HG03097 (cell line): ENCODE results near the gene PTCD1.

Source experiments
- ATAC-seq: cut with Tn5 transposase; IDR thresholded peaks from one replicate; pipeline ENCODE4 v1.9.1; 2021; ENCODE audit not compliant: unreplicated experiment, low FRiP score

PTCD1 gene

DNA sequence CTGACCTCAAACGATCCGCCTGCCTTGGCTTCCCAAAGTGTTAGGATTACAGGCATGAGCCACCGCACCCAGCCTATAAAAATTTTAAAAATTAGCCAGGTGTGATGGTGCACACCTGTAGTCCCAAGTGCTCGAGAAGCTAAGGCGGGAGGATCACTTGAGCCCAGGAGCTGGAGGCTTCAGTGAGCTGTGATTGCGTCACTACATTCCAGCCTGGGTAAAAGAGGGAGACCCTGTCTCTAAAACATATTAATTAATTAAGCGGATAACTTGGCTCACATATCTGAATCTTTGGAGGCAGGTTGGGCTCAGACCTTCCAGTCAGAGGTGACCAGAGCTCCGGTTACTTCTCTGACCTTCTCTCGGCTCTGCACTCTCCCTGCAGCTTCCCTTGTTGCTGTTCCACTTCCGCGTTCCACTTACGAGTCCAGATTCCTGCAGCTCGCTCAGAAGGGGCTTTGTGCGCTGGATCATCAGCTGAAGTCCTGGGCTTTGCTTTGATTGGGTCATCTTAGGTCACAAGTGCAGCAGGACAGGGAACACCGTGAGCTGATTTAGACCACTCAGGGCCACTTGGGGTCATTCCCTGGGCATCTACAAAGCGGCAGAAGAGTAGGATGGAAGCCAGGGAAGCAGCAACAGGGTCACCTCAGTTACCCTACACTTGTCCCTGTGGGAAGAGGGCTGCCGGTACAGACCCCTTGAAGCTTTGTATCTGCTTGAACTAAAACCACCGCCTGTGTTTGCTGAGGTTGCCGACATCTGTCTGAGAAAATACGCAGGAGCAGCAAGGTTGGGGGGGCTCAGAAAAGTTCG lies 66.1 kb downstream of the PTCD1 start:
- ATAC-seq = no peak

DNA sequence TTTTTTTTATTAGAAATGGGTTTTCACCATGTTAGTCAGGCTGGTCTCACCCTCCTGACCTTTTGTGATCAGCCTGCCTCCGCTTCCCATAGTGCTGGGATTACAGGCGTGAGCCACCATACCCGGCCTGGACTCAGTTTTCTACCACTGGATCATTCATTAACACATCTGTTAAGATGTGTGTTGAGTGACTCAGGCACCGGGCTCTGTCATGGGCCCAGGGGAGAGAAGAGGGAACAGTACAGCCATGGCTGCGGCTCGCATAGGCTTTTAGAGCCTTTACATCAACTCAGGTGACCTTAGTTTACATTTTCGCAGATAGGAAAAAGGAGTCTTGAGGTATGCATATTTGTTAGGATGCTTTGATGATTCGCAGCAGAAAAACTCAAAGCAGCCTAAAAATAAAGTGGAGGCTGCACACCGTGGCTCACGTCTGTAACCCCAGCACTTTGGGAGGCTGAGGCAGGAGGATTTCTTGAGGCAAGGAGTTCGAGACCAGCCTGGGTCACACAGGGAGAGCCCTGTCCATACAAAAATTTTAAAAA lies 67.2 kb downstream of the PTCD1 start:
- no peak for ATAC-seq

DNA sequence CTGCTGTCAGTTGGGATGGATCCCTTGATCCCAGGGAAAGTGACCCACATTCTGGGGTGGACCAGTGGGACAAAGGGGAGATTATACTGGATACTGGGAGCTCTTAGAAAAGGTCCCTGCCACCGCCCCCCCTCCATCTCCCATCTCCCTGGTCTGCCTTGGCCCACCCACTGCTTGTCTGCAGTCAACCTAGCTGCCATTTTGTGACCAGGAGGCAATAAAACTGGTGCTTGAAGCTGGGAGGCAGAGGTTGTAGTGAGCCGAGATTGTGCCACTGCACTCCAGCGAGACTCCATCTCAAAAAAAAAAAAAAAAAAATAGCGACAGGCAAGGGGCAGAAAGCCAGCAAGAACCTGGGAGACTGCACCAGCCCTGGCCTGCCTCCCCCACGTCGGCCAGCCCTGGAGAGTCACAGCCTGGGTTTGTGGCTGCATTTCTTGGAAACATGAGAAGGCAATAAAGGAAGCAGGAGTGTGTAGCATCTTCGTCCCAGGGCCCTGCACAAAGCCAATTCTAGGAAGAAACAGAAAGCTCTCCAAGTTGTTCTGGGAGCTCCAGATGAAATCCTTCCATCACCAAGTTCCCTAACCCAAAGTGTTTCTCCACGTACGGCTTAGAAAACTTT lies 68.7 kb downstream of the PTCD1 start:
- ATAC-seq = no peak

DNA sequence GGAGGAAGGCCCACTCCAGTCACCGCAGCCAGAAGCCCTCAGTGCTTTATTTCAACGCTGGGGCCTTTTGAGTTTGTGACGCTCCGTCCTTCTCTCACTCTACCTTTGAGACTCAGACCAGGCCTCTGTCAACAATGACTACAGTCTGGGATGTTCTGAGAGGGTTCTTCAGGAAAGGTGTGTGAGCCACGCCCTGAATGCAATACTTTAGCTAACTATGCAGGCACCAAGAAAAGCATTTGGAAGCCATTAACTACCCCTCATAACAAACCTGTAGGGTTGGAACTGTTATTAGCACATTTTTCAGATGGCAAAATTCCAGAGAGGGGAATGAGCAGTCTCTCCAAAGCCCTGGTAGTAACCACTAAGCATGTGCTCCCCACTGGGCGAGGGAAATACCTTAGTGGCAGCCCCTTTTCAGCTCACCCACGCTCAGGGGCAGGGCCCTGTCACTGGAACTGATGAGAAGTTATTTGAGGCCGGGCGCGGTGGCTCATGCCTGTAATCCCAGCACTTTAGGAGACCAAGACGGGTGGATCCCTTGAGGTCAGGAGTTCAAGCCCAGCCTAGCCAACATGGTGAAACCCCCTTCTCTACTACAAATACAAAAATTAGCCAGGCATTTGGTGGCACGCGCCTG lies 69.7 kb downstream of the PTCD1 start:
- ATAC-seq = no peak
